Cardiac septum (tissue), 1 donor: ENCODE measurements around the gene EWSR1. TPM values are rescaled to one million over a fixed set of nuclear protein-coding genes. Genes with fewer than 3 reads are reported as not detected.
A peak's percentile ranks its signal among the peaks of the same experiment; 100 is the strongest.
"Not testable (repeated sequence)": the region's sequence is repeated elsewhere in the genome, so short reads cannot be mapped to it uniquely, and the experiment has no call there.

Experiments used
- DNase-seq: peaks from one replicate; pipeline ENCODE4 v3.0.0-alpha.2; 2020; ENCODE audit warnings: low spot score
- intact Hi-C: fragments of 100-400 bp; cut with DNase I; formaldehyde crosslinking; loops from one replicate; pipeline ENCODE4 v1.14.0; 2022
- microRNA-seq: library from miRNA; unstranded; fragments of <30 nt; microRNA quantifications from one replicate; pipeline ENCODE4 v1.2.0, GENCODE V29; 2020
- total RNA-seq: library from RNA; stranded (reverse); fragmentation: NEBNext Ultra II Directional; extraction: Animal tissue kit (Norgen Biotek cat#: 25700); gene quantifications from one replicate; pipeline ENCODE4 v1.2.1, GENCODE V29; 2021
- donor health status: DM: no; HTN: no; CAD: no.

EWSR1 gene
- total RNA-seq, 1 donor from 2014 or later = 138 TPM

GRCh38 chr22:29343313-29343805 is 75.3 kb downstream of the EWSR1 start:
- intact Hi-C loops = no loop called here
- DNase-seq = peak; percentile 82

DNA sequence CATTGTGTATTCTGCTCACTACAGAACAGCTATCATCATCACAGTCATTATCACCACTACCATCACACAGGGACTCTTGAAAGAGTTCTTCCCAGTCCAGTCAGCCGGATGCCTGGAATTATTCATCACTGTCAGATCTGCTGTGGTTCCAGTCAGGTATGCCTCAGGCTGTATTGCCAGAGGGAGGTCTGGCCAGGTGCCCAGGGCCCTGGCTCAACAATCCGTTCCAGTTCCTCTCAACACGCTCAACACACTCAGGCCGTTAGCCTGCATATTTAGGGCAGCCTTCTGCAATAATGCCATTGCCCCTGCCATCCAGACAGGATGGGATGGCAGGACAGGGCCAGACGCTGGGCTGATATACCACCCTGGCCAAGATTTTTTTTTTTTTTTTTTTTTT is 76.1 kb downstream of the EWSR1 start:
- intact Hi-C loops = no loop called here
- no peak for DNase-seq

GRCh38 chr22:29344889-29345288 is 76.8 kb downstream of the EWSR1 start:
- DNase-seq, intact Hi-C loops: not testable (repeated sequence)

DNA sequence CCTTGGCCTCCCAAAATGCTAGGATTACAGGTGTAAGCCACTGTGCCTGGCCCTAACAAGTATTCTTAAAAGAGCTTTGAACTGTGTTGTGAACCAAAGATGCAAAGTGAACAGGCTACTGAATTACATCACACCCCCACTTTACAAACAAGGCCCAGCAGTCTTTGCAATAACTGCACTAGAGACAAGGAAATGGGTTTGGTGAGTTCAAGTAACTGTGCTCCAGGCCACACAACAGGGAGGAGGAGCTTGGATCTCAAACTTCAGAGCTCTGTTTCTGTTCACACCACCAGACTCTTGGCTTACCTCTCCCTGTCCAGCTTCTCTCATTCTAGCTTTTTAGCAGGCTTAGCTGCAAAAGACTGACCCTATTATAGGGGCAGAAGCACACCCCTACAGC is 77.9 kb downstream of the EWSR1 start:
- no peak for DNase-seq
- intact Hi-C loops = no loop called here

DNA sequence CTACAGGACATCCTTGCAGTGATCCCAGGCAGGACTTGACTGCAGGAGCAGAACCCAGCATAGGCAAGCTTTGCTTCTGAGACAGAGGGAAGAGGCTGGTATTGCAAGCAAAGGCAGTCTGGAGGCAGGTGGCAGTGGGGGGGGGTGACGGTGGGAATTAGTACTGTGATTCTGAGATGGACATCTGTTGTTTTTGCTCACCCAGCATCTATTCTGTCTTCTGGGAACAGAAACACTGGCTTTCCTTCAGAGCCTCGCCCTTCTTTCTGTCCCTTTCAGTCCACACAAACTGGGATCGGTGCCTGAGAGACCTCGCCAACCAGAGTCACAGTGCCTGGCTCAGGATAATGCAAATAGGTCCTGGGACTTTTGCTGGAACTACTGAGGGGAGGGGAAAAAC is 78.6 kb downstream of the EWSR1 start:
- no peak for DNase-seq
- intact Hi-C loops = no loop called here

- intact Hi-C loops = no loop called here
- no peak for DNase-seq
These were observed 80.0 kb downstream of the EWSR1 start for GRCh38 chr22:29348041-29348440.

DNA sequence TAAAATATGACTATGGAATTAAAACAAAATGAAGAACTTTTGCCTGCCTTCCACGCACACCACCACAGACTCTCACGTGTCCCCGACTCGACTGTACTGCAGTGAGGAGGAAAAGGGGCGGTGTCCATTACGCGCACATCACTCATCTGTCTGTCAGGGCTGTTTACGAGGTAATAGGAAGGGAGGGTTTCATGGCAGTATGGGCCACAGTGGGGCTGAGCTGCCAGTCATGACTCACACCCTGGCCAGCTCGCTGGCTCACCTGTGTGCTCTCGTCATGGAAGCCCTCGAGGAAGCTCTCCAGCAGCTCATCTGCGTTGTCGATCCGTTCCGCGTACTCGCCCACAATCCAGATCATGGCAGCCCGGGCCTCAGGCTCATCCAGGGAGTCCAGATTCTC is 80.9 kb downstream of the EWSR1 start:
- DNase-seq = no peak
- intact Hi-C loops = no loop called here

Small RNAs within 50 kb of the gene (microRNA-seq; reads per million reads assigned to microRNA genes)
- gene MIR3653 = 5.8 reads per million, percentile 9 among the genes with 10 or more reads in this experiment

Other genes starting within 250 kb of the EWSR1 start
- not detected for gene C22orf31, start 206.4 kb upstream of the EWSR1 start, total RNA-seq
- gene KREMEN1, start 195.2 kb upstream of the EWSR1 start, total RNA-seq = 52.1 TPM
- 1.3 TPM for gene EMID1, start 62.4 kb upstream of the EWSR1 start, total RNA-seq
- gene RHBDD3, start 287 bp upstream of the EWSR1 start, total RNA-seq = 16.7 TPM
- gene GAS2L1, start 38.4 kb downstream of the EWSR1 start, total RNA-seq = 13.0 TPM
- gene RASL10A, start 47.4 kb downstream of the EWSR1 start, total RNA-seq = 1.3 TPM
- 28.0 TPM for gene AP1B1, start 120.3 kb downstream of the EWSR1 start, total RNA-seq
- not detected for gene RFPL1, start 170.3 kb downstream of the EWSR1 start, total RNA-seq
- 0.22 TPM for gene NEFH, start 211.9 kb downstream of the EWSR1 start, total RNA-seq